Ascending aorta (tissue), 2 donors: ENCODE results near the gene TARS1. TPM values are rescaled to one million over a fixed set of nuclear protein-coding genes. Genes with fewer than 3 reads are reported as not detected.

Experiments used
- DNase-seq, 2 donors: peaks; one replicate each; pipeline ENCODE4 v3.0.0-alpha.2; 2019; ENCODE audit warnings: low spot score in 2 of 2
- H3K27ac ChIP-seq, 2 donors: fragments of 200-600 bp; sonication (generic); one replicate each; pipeline ENCODE4 v1.5.1; 2016 to 2017; ENCODE audit warnings: mild to moderate bottlenecking in 1 of 2
- H3K27me3 ChIP-seq: fragments of 200-600 bp; sonication (generic); one replicate; pipeline ENCODE4 v1.5.1; 2017
- H3K36me3 ChIP-seq, 2 donors: fragments of 200-600 bp; sonication (generic); one replicate each; pipeline ENCODE4 v1.5.1; 2016
- H3K4me1 ChIP-seq, 2 donors: fragments of 200-600 bp; sonication (generic); one replicate each; pipeline ENCODE4 v1.5.1; 2016 to 2017; ENCODE audit warnings: mild to moderate bottlenecking in 1 of 2
- H3K4me3 ChIP-seq, 2 donors: fragments of 200-600 bp; sonication (generic); one replicate each; pipeline ENCODE4 v1.5.1; 2016 to 2017; ENCODE audit warnings: mild to moderate bottlenecking in 1 of 2
- H3K9me3 ChIP-seq, 2 donors: fragments of 200-600 bp; sonication (generic); one replicate each; pipeline ENCODE4 v1.5.1; 2016
- CTCF ChIP-seq, 3 experiments: fragments of 200-600 bp in 2 of 3; fragments of 450-650 bp in 1 of 3; sonication (generic) in 2 of 3; IDR thresholded peaks; one replicate each; pipeline ENCODE4 v1.5.1; 2016 to 2019; ENCODE audit warnings: antibody characterized with exemption in 3 of 3, mild to moderate bottlenecking in 1 of 3, moderate library complexity in 1 of 3
- intact Hi-C: fragments of 100-400 bp; cut with DNase I; formaldehyde crosslinking; loops from one replicate; pipeline ENCODE4 v1.15.1; 2023
- total RNA-seq: library from RNA; depleted of rRNA; stranded (reverse); fragments of >200 nt; gene quantifications from one replicate; pipeline ENCODE4 v1.1.0, GENCODE V29; 2016

Gene TARS1
- total RNA-seq, 1 donor from 2014 or later, result 60.5 TPM

- DNase-seq, result no peak
- Histone ChIP-seq H3K4me1 (no peaks in the 10 kb centered on the region), H3K9me3 (no peaks in the 10 kb centered on the region), H3K36me3 (no peaks in the 10 kb centered on the region), H3K27me3 (no peaks in the 10 kb centered on the region), H3K27ac (peak overlapping the region; percentile 28 to 60), H3K4me3 (no peak overlapping the region)
- TF ChIP-seq CTCF (IDR thresholded peaks at IDR 0.05), result no peak
- intact Hi-C loops, result no loop called here
Observed at GRCh38 chr5:33408816-33409215, 31.9 kb upstream of the TARS1 start.

GRCh38 chr5:33409435-33410170 lies 31.2 kb upstream of the TARS1 start:
- no peak for TF ChIP-seq CTCF (IDR thresholded peaks at IDR 0.05)
- Histone ChIP-seq H3K27ac (peak overlapping the region; percentile 28 to 60), H3K4me1 (no peaks in the 10 kb centered on the region), H3K27me3 (no peaks in the 10 kb centered on the region), H3K4me3 (no peak overlapping the region), H3K36me3 (no peaks in the 10 kb centered on the region), H3K9me3 (no peaks in the 10 kb centered on the region)
- DNase-seq, result no peak
- intact Hi-C loops, result no loop called here

- intact Hi-C loops, result no loop called here
- no peak overlapping the region for H3K27ac ChIP-seq
Observed at GRCh38 chr5:33410221-33410620, 30.5 kb upstream of the TARS1 start.

GRCh38 chr5:33411498-33411897 lies 29.3 kb upstream of the TARS1 start:
- Histone ChIP-seq H3K4me1 (no peaks in the 10 kb centered on the region), H3K27me3 (no peaks in the 10 kb centered on the region), H3K27ac (no peak overlapping the region), H3K36me3 (no peaks in the 10 kb centered on the region), H3K9me3 (no peaks in the 10 kb centered on the region), H3K4me3 (no peak overlapping the region)
- no peak for TF ChIP-seq CTCF (IDR thresholded peaks at IDR 0.05)
- intact Hi-C loops, result no loop called here
- no peak for DNase-seq

More at GRCh38 chr5:33410221-33410620, 30.5 kb upstream of the TARS1 start:
- Histone ChIP-seq H3K4me1 (no peaks in the 10 kb centered on the region), H3K36me3 (no peaks in the 10 kb centered on the region), H3K4me3 (no peak overlapping the region), H3K9me3 (no peaks in the 10 kb centered on the region), H3K27me3 (no peaks in the 10 kb centered on the region)
- no peak for TF ChIP-seq CTCF (IDR thresholded peaks at IDR 0.05)
- no peak for DNase-seq

GRCh38 chr5:33415811-33416354 lies 24.9 kb upstream of the TARS1 start:
- Histone ChIP-seq H3K27ac (no peak overlapping the region), H3K27me3 (no peaks in the 10 kb centered on the region), H3K9me3 (no peaks in the 10 kb centered on the region), H3K4me1 (no peaks in the 10 kb centered on the region), H3K4me3 (no peak overlapping the region), H3K36me3 (no peaks in the 10 kb centered on the region)
- no peak for DNase-seq
- intact Hi-C loops, result no loop called here
- TF ChIP-seq CTCF (IDR thresholded peaks at IDR 0.05), result no peak
